Amniotic epithelial cell (primary cell): ENCODE measurements around the gene TOGARAM2.
A peak's percentile ranks its signal among the peaks of the same experiment; 100 is the strongest.

Experiments
- DNase-seq: peaks from one replicate; pipeline ENCODE4 v3.0.0-alpha.2; 2010; ENCODE audit warnings: low read depth

The TOGARAM2 gene

DNA sequence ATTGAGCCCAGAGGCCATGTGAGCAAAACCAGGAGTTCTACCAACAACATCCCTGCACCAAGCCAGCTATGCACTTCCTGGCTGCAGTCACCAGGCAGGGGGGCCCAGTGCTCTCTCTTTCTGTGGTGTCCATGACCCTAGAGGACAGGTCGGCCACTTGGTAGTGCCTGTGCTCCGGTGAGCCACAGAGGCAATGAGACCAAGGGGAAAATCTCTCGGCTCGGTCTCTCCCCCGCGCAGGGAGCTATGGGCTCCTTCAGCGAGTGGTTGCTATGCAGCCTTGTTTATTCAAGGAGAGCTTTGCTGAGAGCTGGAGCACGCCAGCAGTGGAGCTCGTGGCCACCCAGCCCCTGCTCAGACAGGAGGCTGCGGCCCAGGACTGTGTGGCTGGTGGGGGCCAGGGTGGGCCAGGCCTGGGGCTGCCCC, at the start of gene TOGARAM2:
TOGARAM2 (plus strand) TSS at position 283 of the 426 bp plus-strand sequence. CDS start 13,537 bp downstream, outside the sequence.
- DNase-seq, result peak; percentile 62

DNA sequence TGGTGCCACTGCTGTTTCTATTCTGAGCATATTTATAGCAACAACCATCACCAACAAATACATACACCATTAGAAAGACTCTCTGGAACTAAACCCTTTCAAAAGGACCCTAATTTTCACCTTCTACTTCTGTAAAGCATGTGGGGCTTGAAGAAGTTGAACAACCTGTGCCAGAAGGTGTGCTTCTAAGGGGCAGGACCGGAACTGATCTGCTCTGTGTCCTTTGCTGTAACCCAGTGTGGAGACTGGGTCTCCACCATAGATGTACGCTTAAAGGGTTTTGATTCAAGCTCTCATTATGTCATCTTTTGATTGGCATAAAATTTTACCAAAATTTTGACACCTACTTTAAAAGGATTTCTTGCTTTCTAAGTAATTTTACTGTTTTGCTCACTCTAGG, 46.3 kb upstream of the TOGARAM2 start:
- no peak for DNase-seq

DNA sequence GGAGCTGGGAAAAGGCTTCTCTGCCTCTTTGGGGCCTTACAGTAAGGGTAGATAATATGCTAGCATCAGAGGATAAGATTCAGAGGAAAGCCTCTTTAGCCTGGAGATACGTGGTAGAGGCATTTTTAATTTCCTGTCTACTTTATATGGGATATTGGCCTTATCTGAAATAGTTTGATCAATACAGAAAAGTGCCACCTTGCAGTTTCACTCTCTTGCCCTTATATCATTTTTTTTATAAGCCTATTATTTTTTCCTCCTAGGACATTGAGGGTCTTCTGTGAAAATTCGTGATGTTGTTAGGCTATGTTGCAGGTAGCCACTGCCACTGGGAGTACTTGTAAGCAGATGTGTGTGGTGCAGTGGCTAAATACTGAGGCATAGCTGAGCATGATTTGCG, 40.1 kb upstream of the TOGARAM2 start:
- no peak for DNase-seq

DNA sequence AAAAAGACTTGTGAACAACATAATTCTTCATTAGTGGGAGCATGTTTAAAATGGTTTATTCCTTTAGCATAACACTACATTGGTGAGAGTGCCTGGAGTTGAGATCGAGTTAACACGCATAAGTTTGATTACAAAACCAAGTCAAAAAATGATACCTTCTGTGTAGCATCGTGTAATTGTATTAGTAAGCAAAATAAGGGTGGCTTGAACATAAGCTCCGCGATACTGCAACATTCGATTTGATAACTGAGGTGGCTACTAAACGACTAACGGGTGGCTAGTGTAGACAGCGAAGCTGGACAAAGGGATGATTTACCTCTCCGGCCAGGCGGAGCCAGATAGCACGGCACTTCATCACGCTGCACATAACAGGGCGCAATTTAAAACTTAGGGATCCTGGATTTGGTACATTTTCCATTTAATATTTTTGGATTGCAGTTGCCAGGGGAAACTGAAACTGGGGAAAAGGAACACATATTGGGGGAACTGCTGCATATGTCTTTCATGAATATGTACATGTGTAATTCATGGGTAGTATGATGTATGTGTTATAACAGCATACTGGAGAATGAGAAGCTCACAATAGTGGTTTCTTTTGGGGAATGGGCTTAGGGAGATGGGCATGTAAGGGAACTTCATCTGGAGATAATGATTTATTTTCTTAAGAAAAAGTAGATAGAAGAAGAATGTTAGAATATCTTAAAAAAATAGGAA, 36.4 kb upstream of the TOGARAM2 start:
- no peak for DNase-seq

DNA sequence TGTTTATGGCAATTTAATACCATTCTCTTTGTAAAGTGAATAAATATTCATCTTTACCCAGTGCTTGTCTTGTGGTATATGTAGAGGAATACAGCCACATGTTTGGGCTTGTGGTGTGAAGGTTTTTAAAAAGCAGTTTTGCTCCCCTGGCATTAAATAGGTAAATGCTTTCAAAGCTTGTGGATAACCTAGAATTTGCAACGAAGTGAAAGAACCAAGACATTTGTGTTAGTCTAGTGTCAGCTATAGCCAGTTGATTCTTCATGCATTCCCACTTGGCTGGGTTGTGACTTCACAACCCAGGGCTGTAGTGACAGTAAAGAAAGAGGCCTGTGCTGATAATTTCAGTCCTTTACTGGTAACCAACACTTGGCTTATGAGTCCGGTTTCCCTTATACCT, 32.9 kb upstream of the TOGARAM2 start:
- no peak for DNase-seq

DNA sequence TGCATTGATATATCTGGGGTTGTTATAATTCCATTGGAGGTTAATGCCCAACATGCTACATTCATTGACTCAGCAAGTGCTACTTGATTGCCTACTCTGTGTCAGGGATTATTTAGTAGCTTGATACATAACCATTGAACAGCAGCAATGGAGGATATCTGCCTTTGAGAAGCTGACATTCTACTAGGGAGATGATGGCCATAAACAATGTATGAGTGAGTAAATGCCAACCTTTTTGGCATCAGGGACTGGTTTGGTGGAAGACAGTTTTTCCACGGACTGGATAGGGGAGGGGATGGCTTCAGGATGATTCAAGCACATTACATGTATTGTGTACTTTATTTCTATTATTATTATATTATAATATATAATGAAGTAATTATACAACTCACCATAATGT, 31.9 kb upstream of the TOGARAM2 start:
- DNase-seq, result no peak

DNA sequence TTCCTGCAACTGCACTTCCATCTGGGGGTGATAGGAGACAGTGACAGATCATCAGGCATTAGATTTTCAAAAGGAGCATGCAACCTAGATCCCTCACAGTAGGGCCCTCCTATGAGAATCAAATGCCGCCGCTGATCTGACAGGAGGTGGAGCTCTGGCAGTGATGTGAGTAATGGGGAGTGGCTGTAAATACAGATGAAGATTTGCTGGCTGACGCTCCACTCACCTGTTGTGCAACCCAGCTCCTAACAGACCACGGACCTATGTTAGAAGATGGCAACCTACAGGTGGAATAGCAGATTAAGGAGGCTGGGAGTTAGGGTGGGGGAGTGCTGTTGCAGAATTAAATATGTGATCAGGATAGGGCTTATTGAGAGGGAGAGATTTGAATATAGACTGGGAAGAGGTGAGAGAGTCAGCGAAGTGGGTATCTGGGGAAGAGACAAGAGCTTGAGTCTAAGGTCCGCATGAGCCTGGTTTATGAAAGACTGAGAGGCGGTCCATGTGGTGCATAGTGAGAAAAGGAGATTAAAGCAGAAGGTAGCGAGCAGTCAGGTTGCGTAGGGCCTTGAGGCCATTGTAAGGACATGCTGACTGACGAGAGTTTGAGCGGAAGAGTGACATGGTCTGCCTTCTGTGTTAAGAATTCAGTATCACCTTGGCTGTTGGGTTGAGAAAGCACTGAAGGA, 31.3 kb upstream of the TOGARAM2 start:
- peak; percentile 12 for DNase-seq

DNA sequence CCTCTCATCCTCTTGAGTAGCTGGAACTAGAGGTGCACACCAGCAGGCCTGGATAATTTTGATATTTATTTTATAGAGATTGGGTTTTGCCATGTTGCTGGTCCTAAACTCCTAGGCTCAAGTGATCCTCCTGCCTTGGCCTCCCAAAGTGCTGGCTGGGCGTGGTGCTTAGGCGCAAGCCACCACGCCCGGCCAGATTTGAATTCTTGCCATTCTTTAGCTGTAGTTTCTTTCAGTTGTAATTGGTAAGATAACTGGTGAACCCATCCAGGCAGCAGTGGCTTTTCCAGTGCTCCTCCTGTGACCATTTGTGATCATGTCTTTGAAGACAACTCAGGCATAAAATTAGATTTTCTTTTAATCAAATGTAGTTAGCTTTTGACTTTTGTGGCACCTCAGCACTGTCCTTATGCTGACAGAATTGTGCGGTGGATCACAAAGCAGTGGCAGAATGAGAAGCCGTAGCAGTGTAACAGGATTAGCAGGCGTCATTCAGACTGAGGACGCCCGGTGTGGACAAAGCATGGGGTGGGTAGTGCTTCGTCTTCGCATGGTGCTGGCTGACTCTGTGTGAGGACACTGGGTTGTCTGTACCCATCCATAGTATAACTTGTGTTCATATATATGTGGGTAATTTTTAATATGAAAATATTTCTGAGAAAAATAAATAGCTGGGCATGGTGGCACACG, 30.0 kb upstream of the TOGARAM2 start:
- DNase-seq, result no peak

DNA sequence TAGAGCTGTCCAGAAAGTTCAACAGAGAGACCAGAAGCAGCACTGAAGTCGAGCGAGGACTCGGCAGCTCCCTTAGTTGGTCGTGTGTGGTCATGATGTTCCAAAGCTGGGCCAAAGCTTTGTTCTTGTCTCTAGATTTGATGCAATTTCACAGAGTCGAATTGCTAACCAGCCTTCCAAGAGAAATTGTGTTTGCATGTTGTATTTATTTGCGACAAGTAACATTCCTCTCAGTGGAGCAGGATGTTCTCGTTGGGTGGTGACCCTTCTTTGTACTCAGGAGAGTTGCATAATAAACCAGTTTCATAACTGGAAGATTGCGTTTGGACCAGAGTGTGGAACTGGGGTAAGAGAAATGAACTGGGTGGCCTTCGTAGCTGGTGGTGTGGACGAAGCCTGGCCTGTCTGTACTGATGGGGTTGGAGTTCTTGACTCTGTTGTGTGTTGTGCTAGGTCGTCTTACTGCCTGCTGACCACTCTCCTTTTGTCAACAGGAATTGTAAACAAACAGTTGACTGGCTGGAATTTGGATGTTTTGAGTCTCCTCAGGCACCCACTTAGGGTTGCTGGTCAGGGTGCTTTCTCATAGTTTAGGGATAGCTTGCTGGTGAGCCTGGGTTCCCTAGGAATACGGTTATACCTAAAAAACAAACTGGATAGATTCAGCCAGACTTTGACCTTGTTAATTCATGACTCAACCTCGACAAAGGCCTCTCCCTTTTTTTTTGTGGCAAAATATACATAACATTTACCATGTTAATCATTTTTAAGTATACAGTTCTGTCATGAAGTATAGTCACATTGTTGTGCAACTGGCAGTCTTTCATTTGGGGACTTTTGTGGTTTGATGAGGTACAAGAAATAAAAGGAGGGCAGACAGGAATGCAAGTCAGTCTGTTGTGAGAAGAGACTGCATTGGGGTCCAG, 28.9 kb upstream of the TOGARAM2 start:
- DNase-seq, result peak; percentile 97

DNA sequence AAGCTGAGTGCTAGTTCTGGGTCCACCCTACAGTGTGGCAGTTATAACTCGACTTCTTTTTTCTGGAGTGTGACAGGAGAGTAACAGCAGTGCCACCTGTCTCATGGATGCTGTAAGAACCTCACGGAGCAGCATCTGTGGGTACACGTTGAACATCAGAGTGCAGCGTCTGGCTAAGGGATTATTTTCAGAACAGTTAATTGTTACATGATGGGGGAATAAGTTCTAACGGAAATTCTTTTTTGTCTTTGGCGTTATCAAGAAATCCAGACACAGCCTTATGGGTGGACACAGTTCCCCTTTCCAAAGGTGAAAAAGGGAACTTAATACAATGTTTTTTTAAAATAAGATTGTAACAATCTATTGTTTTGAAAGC, 28.3 kb upstream of the TOGARAM2 start:
- no peak for DNase-seq

DNA sequence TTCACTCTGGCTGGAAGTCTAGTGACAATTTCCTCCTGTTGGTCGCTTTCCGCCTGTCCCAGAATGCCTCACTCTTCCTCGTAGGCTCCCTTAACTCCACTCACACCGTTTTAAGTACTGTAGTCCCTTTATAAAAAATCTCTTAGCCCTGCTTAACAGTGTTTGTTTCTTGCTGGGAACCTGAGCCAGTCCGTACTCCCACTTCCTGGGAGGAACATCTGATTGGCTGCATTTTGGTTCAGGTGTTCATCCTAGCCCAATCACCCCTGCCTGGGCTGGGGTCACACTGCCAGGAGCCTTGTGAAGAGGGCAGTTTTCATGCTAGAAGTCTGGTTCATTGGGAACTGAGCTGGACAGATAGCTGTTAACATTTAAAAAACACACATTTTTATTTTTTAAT, 25.6 kb upstream of the TOGARAM2 start:
- DNase-seq, result no peak

DNA sequence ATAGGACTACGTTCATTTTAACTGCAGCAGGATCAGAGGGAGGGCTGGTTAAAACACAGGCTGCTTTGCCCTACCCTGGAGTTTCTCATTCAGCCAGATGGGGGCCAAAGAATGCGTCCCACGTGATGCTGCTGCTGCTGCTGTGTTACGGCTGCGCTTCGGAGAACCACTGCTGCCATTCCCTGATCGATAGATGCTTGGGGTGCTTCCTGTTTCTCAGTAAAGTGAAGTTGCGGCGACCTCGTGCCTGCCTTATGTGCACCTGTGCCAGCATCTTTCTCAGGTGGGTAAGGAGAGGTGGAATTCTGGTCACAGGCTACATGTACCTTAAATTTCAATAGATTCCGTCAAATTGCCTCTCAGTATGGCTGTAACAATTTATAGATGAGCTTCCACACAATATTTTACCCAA, 24.7 kb upstream of the TOGARAM2 start:
- peak; percentile 43 for DNase-seq

DNA sequence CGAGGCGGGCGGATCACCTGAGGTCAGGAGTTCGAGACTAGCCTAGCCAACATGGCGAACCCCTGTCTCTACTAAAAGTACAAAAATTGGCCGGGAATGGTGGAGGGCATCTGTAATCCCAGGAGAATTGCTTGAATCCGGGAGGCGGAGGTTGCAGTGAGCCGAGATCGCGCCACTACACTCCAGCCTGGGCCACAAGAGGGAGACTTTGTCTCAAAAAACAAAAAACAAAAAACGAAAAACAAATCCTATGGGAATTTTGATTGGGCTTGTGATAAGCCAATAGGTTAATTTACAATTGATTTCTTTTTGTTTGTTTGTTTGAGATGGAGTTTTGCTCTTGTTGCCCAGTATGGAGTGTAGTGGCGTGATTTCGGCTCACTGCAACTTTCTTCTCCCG, 24.2 kb upstream of the TOGARAM2 start:
- DNase-seq, result peak; percentile 13

DNA sequence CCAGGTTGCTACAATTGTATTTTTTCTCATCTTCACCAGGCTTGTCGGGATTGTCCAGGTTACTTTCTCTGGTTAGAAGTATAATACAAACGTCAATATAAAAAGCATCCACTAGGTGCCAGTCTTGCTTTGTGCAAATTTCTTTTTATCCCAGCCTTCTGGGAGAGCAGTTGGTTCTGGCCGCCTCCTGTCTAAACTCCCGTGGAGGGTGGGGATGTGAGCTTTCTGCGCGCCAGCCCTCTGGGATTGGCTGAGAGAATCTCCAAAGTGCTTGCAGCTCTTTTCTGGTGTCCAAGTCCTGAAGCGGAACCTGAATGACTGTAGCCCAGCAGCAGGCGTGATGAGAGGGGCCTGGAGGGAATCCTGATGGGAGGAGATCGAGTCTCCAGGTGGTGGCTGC, 22.4 kb upstream of the TOGARAM2 start:
- peak; percentile 73 for DNase-seq

DNA sequence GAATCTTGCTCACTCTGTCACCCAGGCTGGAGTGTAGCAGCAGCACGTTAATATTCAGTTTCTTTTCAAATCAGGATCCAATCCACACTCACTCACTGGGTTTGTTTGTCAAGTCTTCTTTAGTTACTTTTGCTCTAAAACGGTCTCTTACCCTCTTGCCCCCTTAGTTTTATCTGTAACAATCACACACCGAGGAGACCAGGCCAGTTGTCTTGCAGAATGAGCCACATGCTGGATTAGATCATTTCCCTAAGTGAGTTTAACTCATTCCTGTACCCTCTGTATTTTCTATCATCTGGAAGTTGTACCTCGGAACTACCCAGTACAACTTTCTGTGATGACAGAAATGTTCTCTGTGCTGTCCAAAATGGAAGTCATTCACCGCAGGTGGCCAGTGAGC, 20.7 kb upstream of the TOGARAM2 start:
- no peak for DNase-seq

DNA sequence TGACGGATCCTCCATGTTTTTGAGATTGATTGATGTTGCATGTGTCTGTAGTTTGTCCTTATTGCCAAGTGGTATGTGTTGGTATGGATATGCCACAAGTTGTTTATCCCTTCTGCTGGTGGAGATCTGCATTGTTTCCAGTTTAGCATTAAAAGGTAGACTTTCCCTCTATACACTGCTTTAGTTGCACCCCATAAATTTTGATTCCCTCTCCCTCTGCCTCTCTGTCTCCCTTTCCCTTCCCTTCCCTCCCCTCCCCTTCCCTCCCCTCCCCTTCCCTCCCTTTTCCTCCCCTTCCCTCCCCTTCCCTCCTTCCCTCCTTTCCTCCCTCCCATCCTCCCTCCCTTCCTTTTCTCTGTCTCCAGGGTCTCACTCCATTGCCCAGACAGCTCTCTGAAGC, 18.6 kb upstream of the TOGARAM2 start:
- DNase-seq, result no peak

DNA sequence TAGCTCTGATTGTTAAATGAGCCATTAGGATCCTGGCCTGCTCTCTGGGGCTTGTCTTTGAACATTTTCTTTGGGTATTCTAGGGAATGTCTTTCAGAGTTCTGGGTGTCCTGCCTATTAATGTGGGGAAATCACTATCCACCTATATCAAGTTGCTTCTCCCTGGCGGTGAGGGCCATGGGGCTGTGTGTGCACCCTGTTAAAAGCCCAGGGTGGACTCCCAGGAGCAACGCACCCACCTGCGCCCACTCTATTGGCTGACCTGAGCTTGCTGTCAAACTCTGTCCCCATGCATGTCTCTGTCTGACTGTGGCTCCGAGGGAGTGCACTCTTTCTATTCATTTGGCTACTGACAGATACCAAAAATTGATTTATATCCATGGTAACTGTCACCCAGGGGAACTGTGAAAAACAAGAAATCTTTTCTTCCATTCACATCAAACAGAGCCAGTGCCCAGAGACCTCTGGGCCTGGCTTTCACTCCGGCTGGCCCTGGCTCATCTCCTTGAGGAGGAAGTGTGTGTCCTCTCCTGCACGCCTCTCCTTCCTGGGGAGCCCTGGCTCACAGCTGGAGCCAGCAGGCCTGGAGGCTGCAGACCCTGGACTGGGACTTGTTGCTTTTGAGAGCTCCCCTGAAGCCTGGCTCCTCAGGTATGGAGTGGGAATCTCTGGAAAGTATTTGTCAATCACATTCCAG, 10.5 kb upstream of the TOGARAM2 start:
- no peak for DNase-seq

DNA sequence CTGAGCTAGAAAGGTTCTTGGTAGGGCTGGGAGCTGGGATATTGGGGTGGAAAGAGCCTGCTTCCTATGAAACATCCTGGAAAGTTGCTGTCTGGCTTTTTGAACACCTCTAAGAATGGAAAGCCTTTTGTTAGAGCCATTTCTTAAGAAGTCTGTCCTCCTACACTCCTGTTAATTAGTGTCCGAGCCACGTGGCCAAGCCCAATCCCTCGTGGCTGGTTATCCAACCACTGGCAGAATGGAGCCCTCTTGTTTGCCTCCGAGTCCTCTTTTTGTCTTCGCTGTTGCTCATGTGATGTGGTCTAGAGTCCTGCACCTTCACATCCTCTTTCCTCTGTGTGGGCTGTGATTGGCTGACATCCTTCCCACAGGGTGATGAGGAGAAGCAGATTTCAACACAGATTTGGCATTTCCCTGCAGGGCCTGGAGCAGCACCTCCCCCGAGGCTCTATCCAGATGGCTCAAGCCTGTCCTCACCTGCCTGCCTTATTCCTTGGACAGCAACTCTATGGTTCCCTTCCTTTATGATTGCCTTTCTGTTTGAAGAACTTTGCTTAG, 8.2 kb upstream of the TOGARAM2 start:
- DNase-seq, result no peak

DNA sequence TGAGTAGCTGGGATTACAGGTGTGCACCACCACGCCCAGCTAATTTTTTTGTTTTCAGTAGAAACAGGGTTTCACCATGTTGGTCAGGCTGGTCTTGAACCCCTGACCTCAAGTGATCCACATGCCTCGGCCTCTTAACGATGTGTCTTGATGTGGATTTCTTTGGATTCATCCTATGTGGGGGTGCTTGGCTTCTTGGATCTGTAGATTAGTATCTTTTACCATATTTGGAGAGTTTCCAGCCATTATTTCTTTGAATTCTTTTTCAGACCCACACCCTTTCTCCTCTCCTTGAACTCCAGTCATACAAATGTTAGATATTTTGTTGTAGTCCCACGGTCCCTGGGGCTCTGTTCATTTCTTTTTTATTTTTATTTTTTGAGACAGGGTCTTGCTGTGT, 6.8 kb upstream of the TOGARAM2 start:
- DNase-seq, result no peak

DNA sequence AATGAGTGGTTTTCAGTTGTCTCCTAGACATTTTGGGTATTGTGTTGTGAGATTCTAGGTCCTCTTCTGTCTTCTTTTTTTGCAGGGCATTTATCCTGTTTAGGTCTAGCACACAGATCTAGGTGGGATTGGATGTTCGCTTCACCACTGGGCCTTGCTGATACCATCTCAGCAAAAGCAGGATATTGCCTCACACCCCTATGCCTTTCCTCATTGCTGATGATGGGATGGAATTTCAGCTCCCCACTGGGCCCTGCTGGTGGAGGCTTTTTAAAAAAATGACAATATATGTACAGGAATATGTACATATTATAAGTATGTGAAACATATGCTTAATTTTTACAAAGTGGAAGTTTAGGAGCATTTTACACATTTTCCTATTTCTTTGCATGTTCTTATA, 5.4 kb upstream of the TOGARAM2 start:
- peak; percentile 55 for DNase-seq

DNA sequence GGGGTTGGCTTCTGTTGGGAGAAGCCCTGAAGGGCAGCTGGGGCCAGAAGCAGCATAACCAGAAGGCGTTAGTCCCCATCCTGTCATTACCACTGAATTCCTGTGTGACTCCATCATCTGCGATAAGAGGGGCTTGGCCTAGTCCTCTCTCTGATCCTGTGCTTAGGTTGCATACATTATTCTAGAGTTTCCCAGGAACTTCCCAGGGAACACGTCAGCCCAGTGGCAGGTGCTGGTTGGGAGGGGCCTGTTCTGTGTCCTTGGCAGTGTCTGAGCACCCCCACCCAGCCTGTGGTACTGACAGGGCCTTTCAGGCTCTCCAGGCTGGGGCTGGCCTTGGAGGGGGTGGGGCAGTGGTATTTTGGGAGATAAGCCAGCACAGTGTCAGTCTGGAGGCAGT, 4.5 kb upstream of the TOGARAM2 start:
- DNase-seq, result peak; percentile 87
